Neutrophil (primary cell): Measurements from ENCODE around the gene XIST.
"Not testable (repeated sequence)": the region's sequence is repeated elsewhere in the genome, so short reads cannot be mapped to it uniquely, and the experiment has no call there.

Experiments used
- H3K27ac ChIP-seq: fragments of 200-600 bp; sonication (generic); 2 replicates; pipeline ENCODE4 v1.5.1; 2016; ENCODE audit warnings: mild to moderate bottlenecking, moderate library complexity
- H3K27me3 ChIP-seq: fragments of 200-600 bp; sonication (generic); 2 replicates; pipeline ENCODE4 v1.6.0; 2016; ENCODE audit warnings: mild to moderate bottlenecking
- H3K36me3 ChIP-seq: fragments of 200-600 bp; sonication (generic); 2 replicates; pipeline ENCODE4 v1.5.1; 2017
- H3K4me1 ChIP-seq, 2 experiments: fragments of 200-600 bp in 1 of 2; sonication (generic) in 1 of 2; 1 replicate in 1 of 2; 2 replicates in 1 of 2; pipeline versions ENCODE4 v1.5.1 to v1.6.1; 2013 to 2016; ENCODE audit warnings: low read depth in 1 of 2, low read length in 1 of 2, mild to moderate bottlenecking in 1 of 2, moderate library complexity in 1 of 2; ENCODE audit not compliant: control insufficient read depth in 1 of 2, insufficient read depth in 1 of 2
- H3K4me3 ChIP-seq, 2 experiments: fragments of 200-600 bp in 1 of 2; sonication (generic) in 1 of 2; 1 replicate in 1 of 2; 2 replicates in 1 of 2; pipeline ENCODE4 v1.5.1; 2013 to 2016; ENCODE audit warnings: low read depth in 1 of 2, low read length in 1 of 2, mild to moderate bottlenecking in 1 of 2, moderate library complexity in 1 of 2
- H3K9me3 ChIP-seq: fragments of 200-600 bp; sonication (generic); 2 replicates; pipeline ENCODE4 v1.5.1; 2016
- CTCF ChIP-seq: fragments of 200-600 bp; sonication (generic); IDR thresholded peaks from 2 replicates; pipeline ENCODE4 v1.5.1; 2016; ENCODE audit warnings: antibody characterized with exemption

The XIST gene

DNA sequence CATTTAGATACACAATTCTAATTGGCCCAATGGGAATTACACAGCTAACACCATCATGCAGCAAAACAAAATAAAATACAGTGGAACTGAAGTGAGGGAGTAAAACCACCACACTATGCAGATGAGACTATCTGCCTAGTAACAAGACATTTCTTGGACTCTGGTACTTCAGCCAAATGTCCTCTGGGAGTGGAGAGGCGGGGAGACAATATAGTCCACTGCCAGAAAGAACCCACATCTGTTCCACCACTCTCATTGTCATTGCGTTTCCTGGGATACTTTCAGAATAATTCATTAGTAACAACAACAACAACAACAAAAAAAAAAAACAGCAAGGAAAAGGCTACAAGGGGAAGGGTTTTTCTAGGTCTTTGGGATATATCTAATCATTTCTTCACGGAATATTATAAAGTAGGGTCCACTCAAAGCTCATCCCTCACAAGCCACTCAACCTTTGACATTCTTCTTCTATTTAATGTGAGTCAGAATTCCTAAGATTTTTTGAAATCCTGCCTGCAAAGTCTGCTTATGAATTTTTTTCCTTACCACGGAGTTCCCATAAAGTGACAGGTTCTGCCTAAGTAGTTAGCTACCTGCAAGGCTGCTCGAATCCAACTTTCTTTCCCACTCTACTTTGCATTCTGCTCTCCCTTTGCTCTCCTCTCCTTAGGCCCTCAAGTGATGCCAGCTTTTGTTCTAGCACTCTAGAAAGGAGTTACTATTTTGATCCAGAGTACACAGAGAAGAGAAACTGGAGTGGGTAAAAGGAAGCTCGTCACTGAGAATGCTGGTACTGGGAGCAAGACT, 34.9 kb downstream of the XIST start:
- no peak overlapping the region for H3K4me3 ChIP-seq
- no peaks in the 10 kb centered on the region for H3K9me3 ChIP-seq
- H3K27me3 ChIP-seq = no peaks in the 10 kb centered on the region
- no peaks in the 10 kb centered on the region for H3K36me3 ChIP-seq
- no peak overlapping the region for H3K27ac ChIP-seq
- H3K4me1 ChIP-seq = no peaks in the 10 kb centered on the region
- no peak for TF ChIP-seq CTCF

- Histone ChIP-seq H3K9me3 (no peaks in the 10 kb centered on the region), H3K36me3 (no peaks in the 10 kb centered on the region), H3K4me3 (no peak overlapping the region), H3K27ac (no peak overlapping the region), H3K27me3 (no peaks in the 10 kb centered on the region), H3K4me1 (no peaks in the 10 kb centered on the region)
- no peak for TF ChIP-seq CTCF
Measured at GRCh38 chrX:73812256-73812655, 40.3 kb downstream of the XIST start.

DNA sequence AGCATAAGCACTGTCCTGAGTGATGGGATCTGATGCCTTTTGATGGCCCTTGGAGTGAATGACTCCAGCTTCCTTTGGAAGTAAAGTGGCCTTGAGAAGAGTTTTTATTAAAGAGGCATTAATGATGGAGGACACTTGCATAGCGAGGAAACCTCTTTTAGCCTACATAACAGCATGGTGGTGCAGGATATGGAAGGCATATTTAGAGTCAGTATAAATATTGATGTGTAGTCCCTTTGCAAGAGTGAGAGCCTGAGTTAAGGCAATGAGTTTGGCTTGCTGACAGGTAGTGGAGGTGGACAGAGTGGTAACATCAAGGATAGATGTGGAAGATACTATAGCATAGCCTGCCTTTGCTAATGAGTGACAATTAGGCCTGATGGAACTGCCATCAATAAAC, 48.4 kb downstream of the XIST start:
- H3K36me3 ChIP-seq, H3K27ac ChIP-seq, H3K4me3 ChIP-seq, H3K27me3 ChIP-seq, H3K9me3 ChIP-seq, H3K4me1 ChIP-seq: not testable (repeated sequence)

DNA sequence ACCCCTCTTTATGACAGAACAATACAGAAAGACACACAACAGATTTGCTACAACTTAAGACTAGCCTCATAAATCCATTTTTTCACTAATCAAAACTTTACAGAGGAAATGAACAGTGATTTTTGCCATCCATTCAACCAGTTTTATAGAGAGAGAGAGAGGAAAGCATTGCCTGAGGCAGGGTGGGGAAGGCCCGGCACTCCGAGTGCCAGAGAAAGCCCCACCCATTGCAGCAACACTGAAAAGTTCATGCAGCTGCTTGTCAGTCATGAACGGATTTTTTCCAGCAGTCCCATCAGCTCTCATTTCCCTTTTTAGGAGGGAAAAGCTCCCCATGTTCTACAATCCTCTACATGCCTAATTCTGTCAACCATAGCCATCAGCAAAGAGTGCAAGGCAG, 52.6 kb downstream of the XIST start:
- no peaks in the 10 kb centered on the region for H3K36me3 ChIP-seq
- H3K27me3 ChIP-seq = no peaks in the 10 kb centered on the region
- H3K4me3 ChIP-seq = no peak overlapping the region
- TF ChIP-seq CTCF = no peak
- no peaks in the 10 kb centered on the region for H3K9me3 ChIP-seq
- no peak overlapping the region for H3K27ac ChIP-seq
- no peaks in the 10 kb centered on the region for H3K4me1 ChIP-seq

DNA sequence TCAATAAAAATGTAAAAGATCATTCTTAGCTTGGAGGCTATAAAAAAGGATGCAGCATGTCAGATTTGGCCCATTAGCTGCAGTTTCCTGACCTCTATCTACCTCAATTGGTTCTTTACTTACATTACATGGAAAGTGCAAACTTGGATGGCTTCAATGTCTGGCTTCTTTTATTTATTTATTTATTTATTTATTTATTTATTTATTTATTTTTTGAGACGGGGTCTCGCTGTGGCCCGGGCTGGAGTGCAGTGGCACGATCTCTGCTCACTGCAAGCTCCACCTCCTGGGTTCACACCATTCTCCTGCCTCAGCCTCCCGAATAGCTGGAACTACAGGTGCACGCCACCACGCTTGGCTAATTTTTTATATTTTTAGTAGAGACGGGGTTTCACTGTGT, 60.0 kb downstream of the XIST start:
- not testable (repeated sequence) for H3K36me3 ChIP-seq, H3K4me3 ChIP-seq, H3K27ac ChIP-seq, H3K4me1 ChIP-seq, H3K27me3 ChIP-seq, H3K9me3 ChIP-seq

DNA sequence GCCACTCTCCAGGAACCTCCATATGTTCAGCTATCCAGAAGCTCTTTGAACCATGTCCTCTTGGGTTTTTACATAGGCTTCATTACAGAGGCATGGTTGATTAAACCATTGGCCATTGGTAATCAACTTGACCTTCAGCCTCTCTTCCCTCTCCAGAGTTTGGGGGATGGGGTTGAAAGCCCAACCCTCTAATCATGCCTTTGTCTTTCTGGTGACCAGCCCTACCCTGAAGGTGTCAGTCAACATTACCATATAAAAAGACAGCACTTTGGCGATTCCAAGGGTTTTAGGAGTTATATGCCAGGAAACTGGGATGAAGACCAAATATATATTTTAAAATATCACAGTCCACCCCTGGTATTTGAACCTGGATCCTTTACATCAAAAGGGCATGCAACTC, 67.0 kb downstream of the XIST start:
- no peaks in the 10 kb centered on the region for H3K4me1 ChIP-seq
- no peaks in the 10 kb centered on the region for H3K36me3 ChIP-seq
- H3K4me3 ChIP-seq = no peak overlapping the region
- H3K9me3 ChIP-seq = no peaks in the 10 kb centered on the region
- TF ChIP-seq CTCF = no peak
- no peaks in the 10 kb centered on the region for H3K27me3 ChIP-seq
- no peak overlapping the region for H3K27ac ChIP-seq
